HepG2 (cell line): Measurements from ENCODE around the gene STOM.

Experiments
- ATF1 ChIP-seq: IDR thresholded peaks from 2 replicates; pipeline ENCODE4 v1.6.1; 2016; ENCODE audit warnings: mild to moderate bottlenecking, control low read depth
- CHD2 ChIP-seq: IDR thresholded peaks from 2 replicates; pipeline ENCODE4 v1.6.1; 2011; ENCODE audit warnings: low read depth, low read length, improper control_type of control experiment
- FOXK1 ChIP-seq: sonication (generic); formaldehyde crosslinking; IDR thresholded peaks from 2 replicates; pipeline ENCODE4 v1.4.0; 2020; ENCODE audit warnings: low read depth, missing genetic modification reagents, borderline replicate concordance
- POLR2A ChIP-seq, 2 experiments: IDR thresholded peaks; 2 replicates each; pipeline ENCODE4 v1.6.1; 2011; ENCODE audit warnings: low read depth in 2 of 2, low read length in 2 of 2, mild to moderate bottlenecking in 1 of 2, moderate library complexity in 1 of 2; ENCODE audit not compliant: insufficient read depth in 1 of 2
- SOX13 ChIP-seq, 3 experiments: fragments of 450-650 bp in 1 of 3; sonication (generic) in 1 of 3; formaldehyde crosslinking in 1 of 3; IDR thresholded peaks in 2 of 3; conservative IDR thresholded peaks in 1 of 3; 2 replicates each; pipeline versions ENCODE4 v1.5.0 to v1.6.1; 2016 to 2020; ENCODE audit warnings: antibody characterized with exemption in 1 of 3, mild to moderate bottlenecking in 1 of 3, missing compliant biosample characterization in 1 of 3, missing genetic modification reagents in 1 of 3, moderate library complexity in 1 of 3
- ZNF331 ChIP-seq: sonication (generic); formaldehyde crosslinking; IDR thresholded peaks from 2 replicates; pipeline ENCODE4 v1.4.0; 2020; ENCODE audit warnings: missing genetic modification reagents
- TF ChIP-seq, protein P1 (sequence below): sonication (generic); formaldehyde crosslinking; IDR thresholded peaks from 2 replicates; pipeline ENCODE4 v1.5.0; 2020; ENCODE audit warnings: mild to moderate bottlenecking, missing genetic modification reagents, moderate library complexity
- TF ChIP-seq, protein P2 (sequence below): sonication (generic); formaldehyde crosslinking; IDR thresholded peaks from 2 replicates; pipeline ENCODE4 v1.5.1; 2020; ENCODE audit warnings: mild to moderate bottlenecking, missing genetic modification reagents, moderate library complexity
- TF ChIP-seq, protein P3 (sequence below): sonication (generic); formaldehyde crosslinking; IDR thresholded peaks from 2 replicates; pipeline ENCODE4 v1.9.0; 2021; ENCODE audit warnings: missing genetic modification reagents, borderline replicate concordance
- TF ChIP-seq, protein P4 (sequence below): IDR thresholded peaks from 2 replicates; pipeline ENCODE4 v1.6.1; 2012; ENCODE audit warnings: inconsistent platforms

DNA sequence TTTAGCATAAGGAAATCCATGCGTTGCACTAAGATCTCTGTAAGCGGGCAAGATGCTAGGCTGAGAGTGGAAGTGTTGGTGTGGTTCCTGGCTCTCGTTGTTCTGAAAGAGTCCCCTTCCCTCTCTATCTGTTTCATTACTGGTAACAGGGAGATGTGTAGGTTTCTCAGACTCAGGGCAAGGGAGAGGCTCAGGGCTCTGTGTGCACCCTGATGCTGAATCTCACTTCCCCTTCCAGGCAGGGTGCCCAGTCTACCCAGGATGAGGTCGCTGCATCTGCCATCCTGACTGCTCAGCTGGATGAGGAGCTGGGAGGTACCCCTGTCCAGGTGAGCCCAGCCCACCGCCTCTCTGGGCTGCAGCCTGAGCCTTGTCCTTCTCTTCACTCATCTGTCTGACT lies 45.7 kb downstream of the STOM start:
- TF ChIP-seq CHD2 (no peak), ZNF331 (CRISPR knock-in tag) (no peak), SOX13 (IDR thresholded peaks at IDR 0.05) (no peak), SOX13 (CRISPR knock-in tag; conservative IDR thresholded peaks at IDR 0.05 in 1 of 2, IDR thresholded peaks at IDR 0.05 in 1 of 2) (no peak), POLR2A (IDR thresholded peaks at IDR 0.05; ENCODE audit: insufficient read depth in 1 of 2, low read depth in 2 of 2, low read length in 2 of 2) (no peak), FOXK1 (no peak), ATF1 (CRISPR knock-in tag) (no peak)
- TF ChIP-seq, protein P1, sequence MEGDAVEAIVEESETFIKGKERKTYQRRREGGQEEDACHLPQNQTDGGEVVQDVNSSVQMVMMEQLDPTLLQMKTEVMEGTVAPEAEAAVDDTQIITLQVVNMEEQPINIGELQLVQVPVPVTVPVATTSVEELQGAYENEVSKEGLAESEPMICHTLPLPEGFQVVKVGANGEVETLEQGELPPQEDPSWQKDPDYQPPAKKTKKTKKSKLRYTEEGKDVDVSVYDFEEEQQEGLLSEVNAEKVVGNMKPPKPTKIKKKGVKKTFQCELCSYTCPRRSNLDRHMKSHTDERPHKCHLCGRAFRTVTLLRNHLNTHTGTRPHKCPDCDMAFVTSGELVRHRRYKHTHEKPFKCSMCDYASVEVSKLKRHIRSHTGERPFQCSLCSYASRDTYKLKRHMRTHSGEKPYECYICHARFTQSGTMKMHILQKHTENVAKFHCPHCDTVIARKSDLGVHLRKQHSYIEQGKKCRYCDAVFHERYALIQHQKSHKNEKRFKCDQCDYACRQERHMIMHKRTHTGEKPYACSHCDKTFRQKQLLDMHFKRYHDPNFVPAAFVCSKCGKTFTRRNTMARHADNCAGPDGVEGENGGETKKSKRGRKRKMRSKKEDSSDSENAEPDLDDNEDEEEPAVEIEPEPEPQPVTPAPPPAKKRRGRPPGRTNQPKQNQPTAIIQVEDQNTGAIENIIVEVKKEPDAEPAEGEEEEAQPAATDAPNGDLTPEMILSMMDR (CRISPR knock-in tag) = no peak
- TF ChIP-seq, protein P2, sequence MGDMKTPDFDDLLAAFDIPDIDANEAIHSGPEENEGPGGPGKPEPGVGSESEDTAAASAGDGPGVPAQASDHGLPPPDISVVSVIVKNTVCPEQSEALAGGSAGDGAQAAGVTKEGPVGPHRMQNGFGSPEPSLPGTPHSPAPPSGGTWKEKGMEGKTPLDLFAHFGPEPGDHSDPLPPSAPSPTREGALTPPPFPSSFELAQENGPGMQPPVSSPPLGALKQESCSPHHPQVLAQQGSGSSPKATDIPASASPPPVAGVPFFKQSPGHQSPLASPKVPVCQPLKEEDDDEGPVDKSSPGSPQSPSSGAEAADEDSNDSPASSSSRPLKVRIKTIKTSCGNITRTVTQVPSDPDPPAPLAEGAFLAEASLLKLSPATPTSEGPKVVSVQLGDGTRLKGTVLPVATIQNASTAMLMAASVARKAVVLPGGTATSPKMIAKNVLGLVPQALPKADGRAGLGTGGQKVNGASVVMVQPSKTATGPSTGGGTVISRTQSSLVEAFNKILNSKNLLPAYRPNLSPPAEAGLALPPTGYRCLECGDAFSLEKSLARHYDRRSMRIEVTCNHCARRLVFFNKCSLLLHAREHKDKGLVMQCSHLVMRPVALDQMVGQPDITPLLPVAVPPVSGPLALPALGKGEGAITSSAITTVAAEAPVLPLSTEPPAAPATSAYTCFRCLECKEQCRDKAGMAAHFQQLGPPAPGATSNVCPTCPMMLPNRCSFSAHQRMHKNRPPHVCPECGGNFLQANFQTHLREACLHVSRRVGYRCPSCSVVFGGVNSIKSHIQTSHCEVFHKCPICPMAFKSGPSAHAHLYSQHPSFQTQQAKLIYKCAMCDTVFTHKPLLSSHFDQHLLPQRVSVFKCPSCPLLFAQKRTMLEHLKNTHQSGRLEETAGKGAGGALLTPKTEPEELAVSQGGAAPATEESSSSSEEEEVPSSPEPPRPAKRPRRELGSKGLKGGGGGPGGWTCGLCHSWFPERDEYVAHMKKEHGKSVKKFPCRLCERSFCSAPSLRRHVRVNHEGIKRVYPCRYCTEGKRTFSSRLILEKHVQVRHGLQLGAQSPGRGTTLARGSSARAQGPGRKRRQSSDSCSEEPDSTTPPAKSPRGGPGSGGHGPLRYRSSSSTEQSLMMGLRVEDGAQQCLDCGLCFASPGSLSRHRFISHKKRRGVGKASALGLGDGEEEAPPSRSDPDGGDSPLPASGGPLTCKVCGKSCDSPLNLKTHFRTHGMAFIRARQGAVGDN (CRISPR knock-in tag) = peak; percentile 19; the same call in 1 of the 2 replicates
- TF ChIP-seq, protein P3, sequence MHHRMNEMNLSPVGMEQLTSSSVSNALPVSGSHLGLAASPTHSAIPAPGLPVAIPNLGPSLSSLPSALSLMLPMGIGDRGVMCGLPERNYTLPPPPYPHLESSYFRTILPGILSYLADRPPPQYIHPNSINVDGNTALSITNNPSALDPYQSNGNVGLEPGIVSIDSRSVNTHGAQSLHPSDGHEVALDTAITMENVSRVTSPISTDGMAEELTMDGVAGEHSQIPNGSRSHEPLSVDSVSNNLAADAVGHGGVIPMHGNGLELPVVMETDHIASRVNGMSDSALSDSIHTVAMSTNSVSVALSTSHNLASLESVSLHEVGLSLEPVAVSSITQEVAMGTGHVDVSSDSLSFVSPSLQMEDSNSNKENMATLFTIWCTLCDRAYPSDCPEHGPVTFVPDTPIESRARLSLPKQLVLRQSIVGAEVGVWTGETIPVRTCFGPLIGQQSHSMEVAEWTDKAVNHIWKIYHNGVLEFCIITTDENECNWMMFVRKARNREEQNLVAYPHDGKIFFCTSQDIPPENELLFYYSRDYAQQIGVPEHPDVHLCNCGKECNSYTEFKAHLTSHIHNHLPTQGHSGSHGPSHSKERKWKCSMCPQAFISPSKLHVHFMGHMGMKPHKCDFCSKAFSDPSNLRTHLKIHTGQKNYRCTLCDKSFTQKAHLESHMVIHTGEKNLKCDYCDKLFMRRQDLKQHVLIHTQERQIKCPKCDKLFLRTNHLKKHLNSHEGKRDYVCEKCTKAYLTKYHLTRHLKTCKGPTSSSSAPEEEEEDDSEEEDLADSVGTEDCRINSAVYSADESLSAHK (CRISPR knock-in tag) = no peak
- TF ChIP-seq, protein P4, sequence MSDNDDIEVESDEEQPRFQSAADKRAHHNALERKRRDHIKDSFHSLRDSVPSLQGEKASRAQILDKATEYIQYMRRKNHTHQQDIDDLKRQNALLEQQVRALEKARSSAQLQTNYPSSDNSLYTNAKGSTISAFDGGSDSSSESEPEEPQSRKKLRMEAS = no peak
